Measurements from ENCODE around the gene PSMD5. TPM values are rescaled to one million over a fixed set of nuclear protein-coding genes. Genes with fewer than 3 reads are reported as not detected.

PSMD5 gene
- total and polyA plus RNA-seq, 10 of the 15 experiments (the other 5 are each of a cell fraction or from before 2014, with no cell fraction given), result 8.8 to 47.7 (median 25.1) TPM

DNA sequence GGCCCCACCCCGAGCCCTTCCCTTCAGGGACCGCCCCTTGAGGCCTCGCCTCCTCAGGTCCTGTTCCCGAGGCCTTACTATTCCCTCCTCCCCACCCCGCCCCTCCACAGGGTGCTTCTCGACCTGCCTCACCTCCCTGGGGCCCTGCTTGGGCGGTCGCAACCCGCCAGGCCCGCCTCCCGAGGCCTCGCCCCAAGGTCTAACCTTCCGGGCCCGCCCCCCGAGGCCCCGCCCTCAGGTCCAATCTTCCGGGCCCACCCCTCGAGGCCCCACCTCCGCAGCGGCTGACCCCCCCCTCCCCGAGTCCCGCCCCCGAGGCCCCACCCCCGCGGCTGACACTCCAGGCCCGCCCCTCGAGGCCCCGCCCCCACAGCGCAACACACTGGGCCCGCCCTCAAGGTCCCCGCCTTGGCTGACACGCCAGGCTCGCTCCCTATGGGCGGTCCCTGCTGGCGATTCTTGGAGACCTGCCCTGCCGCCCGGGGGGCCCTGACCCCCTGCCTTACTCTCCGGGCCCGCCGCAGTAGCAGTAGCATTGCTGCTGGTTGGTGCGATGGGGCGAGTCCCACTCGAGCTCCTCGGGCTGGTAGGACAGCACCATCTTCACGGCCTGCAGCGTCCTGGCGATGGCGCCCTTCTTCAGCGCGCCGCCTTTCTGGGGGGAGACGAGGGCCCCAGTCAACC is 26.1 kb upstream of the PSMD5 start:
- ChIA-PET SMC1A (ENCODE audit: uncharacterized antibody, unreplicated experiment) (interaction anchor here (0.7 to 4.6 kb wide), 17 partner anchors 17 to 203 kb away, joined by 3 to 57 read pairs (median 4); no protein-coding TSS in a partner anchor), POLR2A (interaction anchor here (0.7 to 2.4 kb wide), 9 partner anchors 10 to 109 kb away, joined by 3 to 11 read pairs (median 3); partner anchors contain the start of gene TRAF1), RAD21 (ENCODE audit: unreplicated experiment) (interaction anchor here (0.6 to 3.7 kb wide), 17 partner anchors 19 to 191 kb away, joined by 3 to 34 read pairs (median 5); partner anchors contain the start of genes FBXW2 and TRAF1), CTCF (interaction anchor here (0.5 to 6.0 kb wide), 25 partner anchors 16 to 409 kb away, joined by 3 to 70 read pairs (median 4); partner anchors contain the start of gene TRAF1)
- Histone ChIP-seq H4K20me1 (ENCODE audit: control insufficient read depth, insufficient read depth) (no peaks in the 10 kb centered on the region), H3K9ac (ENCODE audit: control insufficient read depth, insufficient read depth, low read length) (peak overlapping the region; percentile 50; the same call in 1 of the 2 replicates), H2AFZ (ENCODE audit: control insufficient read depth, low read depth, low read length) (peak overlapping the region; percentile 89), H3K9me3 (replicated peaks; ENCODE audit: control insufficient read depth, insufficient read depth, low read length) (no peaks in the 10 kb centered on the region), H3K4me1 (ENCODE audit: control insufficient read depth, insufficient read depth, low read length) (peaks cover 11% of the 10 kb centered on the region), H3K27me3 (replicated peaks in 1 of 2; ENCODE audit: control insufficient read depth in 2 of 2, insufficient read depth in 2 of 2, low read length in 1 of 2) (no peaks in the 10 kb centered on the region), H3K4me3 (peak overlapping the region; percentile 73), H3K27ac (ENCODE audit: control insufficient read depth, insufficient read depth) (peak overlapping the region; percentile 61), H3K36me3 (ENCODE audit: control insufficient read depth in 2 of 2, insufficient read depth in 2 of 2, low read length in 1 of 2) (peaks cover 16 to 33% of the 10 kb centered on the region in 2 experiments), H3K79me2 (ENCODE audit: control insufficient read depth, insufficient read depth, low read length) (no peaks in the 10 kb centered on the region; the same call in none of the 2 replicates), H3K4me2 (ENCODE audit: control insufficient read depth, insufficient read depth) (peak overlapping the region; percentile 94)
- 2% methylated on average over 28 of the region's 52 CpGs for WGBS (ENCODE audit: insufficient coverage, insufficient replicate concordance, low lambda C conversion rate, missing lambda C conversion rate)
- FAIRE-seq (no peak), DNase-seq (ENCODE audit: low read depth, low spot score) (peak; percentile 77), ATAC-seq (peak; percentile 96)
- intact Hi-C loops (cut with micrococcal nuclease; ENCODE audit: unreplicated experiment) (loop anchor here (2.0 kb wide), 2 partner anchors 26 to 68 kb away; partner anchors contain the start of gene PSMD5), in situ Hi-C loops (cut with MboI) (no loop called here)
- no TSS peak for BruUV-seq (replicated peaks)
- TF ChIP-seq, protein P1, sequence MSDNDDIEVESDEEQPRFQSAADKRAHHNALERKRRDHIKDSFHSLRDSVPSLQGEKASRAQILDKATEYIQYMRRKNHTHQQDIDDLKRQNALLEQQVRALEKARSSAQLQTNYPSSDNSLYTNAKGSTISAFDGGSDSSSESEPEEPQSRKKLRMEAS (IDR thresholded peaks at IDR 0.05; ENCODE audit: low read depth, low read length), result peak; percentile 91
- TF ChIP-seq SUZ12 (IDR thresholded peaks at IDR 0.05; ENCODE audit: unreplicated experiment) (no peak), HDGF (IDR thresholded peaks at IDR 0.05) (peak; percentile 74), NFYA (IDR thresholded peaks at IDR 0.05; ENCODE audit: borderline replicate concordance, low read depth, low read length) (no peak), SMAD5 (IDR thresholded peaks at IDR 0.05; ENCODE audit: low read depth) (peak; percentile 55; the same call in 1 of the 2 replicates), YY1 (IDR thresholded peaks at IDR 0.05; ENCODE audit: low read depth, low read length) (peak; percentile 64; the same call in 1 of the 2 replicates), CTCF (IDR thresholded peaks at IDR 0.05 in 2 of 3, conservative IDR thresholded peaks at IDR 0.05 in 1 of 3; ENCODE audit: control insufficient read depth in 2 of 3, extremely low read depth in 1 of 3, insufficient read depth in 1 of 3, low read depth in 3 of 3, low read length in 3 of 3) (peak; percentile 50 to 65 (median 64)), JUND (IDR thresholded peaks at IDR 0.05; ENCODE audit: low read depth, low read length) (no peak), RELA (IDR thresholded peaks at IDR 0.05; ENCODE audit: borderline replicate concordance, partially characterized antibody) (peak; percentile 24), GATAD2B (conservative IDR thresholded peaks at IDR 0.05; ENCODE audit: low read depth) (peak; percentile 72), POLR2AphosphoS2 (IDR thresholded peaks at IDR 0.05; ENCODE audit: low read depth, low read length) (peak; percentile 60; the same call in 1 of the 2 replicates), KLF5 (IDR thresholded peaks at IDR 0.05; ENCODE audit: partially characterized antibody) (peak; percentile 62), FOXM1 (IDR thresholded peaks at IDR 0.05; ENCODE audit: low read depth, low read length) (no peak), SIN3A (IDR thresholded peaks at IDR 0.05; ENCODE audit: low read depth, low read length) (0 out of 2 replicates have a peak, but pooled peaks have one; percentile 32), IRF4 (IDR thresholded peaks at IDR 0.05; ENCODE audit: low read depth, low read length) (no peak), RB1 (IDR thresholded peaks at IDR 0.05; ENCODE audit: borderline replicate concordance) (peak; percentile 86; the same call in 1 of the 2 replicates), ZNF274 (IDR thresholded peaks at IDR 0.05; ENCODE audit: insufficient read depth, insufficient read length) (no peak)
- TF ChIP-seq, protein P2, sequence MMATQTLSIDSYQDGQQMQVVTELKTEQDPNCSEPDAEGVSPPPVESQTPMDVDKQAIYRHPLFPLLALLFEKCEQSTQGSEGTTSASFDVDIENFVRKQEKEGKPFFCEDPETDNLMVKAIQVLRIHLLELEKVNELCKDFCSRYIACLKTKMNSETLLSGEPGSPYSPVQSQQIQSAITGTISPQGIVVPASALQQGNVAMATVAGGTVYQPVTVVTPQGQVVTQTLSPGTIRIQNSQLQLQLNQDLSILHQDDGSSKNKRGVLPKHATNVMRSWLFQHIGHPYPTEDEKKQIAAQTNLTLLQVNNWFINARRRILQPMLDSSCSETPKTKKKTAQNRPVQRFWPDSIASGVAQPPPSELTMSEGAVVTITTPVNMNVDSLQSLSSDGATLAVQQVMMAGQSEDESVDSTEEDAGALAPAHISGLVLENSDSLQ (IDR thresholded peaks at IDR 0.05), result peak; percentile 25
- TF ChIP-seq, protein P3, sequence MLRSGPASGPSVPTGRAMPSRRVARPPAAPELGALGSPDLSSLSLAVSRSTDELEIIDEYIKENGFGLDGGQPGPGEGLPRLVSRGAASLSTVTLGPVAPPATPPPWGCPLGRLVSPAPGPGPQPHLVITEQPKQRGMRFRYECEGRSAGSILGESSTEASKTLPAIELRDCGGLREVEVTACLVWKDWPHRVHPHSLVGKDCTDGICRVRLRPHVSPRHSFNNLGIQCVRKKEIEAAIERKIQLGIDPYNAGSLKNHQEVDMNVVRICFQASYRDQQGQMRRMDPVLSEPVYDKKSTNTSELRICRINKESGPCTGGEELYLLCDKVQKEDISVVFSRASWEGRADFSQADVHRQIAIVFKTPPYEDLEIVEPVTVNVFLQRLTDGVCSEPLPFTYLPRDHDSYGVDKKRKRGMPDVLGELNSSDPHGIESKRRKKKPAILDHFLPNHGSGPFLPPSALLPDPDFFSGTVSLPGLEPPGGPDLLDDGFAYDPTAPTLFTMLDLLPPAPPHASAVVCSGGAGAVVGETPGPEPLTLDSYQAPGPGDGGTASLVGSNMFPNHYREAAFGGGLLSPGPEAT (IDR thresholded peaks at IDR 0.05; ENCODE audit: low read depth), result peak; percentile 51; the same call in 1 of the 2 replicates

Measured in GM12878 (cell line).